Measurements from ENCODE around the gene SDF2.
"Not testable (repeated sequence)": the region's sequence is repeated elsewhere in the genome, so short reads cannot be mapped to it uniquely, and the experiment has no call there.

Gene SDF2

GRCh38 chr17:28685366-28685765 lies 23.7 kb upstream of the SDF2 start:
- no peak for DNase-seq (ENCODE audit: low read depth in 2 of 2, low spot score in 1 of 2)

GRCh38 chr17:28684963-28685362 lies 23.3 kb upstream of the SDF2 start:
- no peak for DNase-seq (ENCODE audit: low read depth in 2 of 2, low spot score in 1 of 2)

- DNase-seq (ENCODE audit: low read depth in 2 of 2, low spot score in 1 of 2): no peak
These were observed 20.9 kb upstream of the SDF2 start for GRCh38 chr17:28682655-28683054.

GRCh38 chr17:28675980-28676379 lies 14.3 kb upstream of the SDF2 start:
- no peak for DNase-seq (ENCODE audit: low read depth in 2 of 2, low spot score in 1 of 2)

- no peak for DNase-seq (ENCODE audit: low read depth in 2 of 2, low spot score in 1 of 2)
These were observed 13.8 kb upstream of the SDF2 start for GRCh38 chr17:28675490-28675889.

- no peak for DNase-seq (ENCODE audit: low read depth in 2 of 2, low spot score in 1 of 2)
These were observed 8.2 kb upstream of the SDF2 start for GRCh38 chr17:28669918-28670317.

- DNase-seq (ENCODE audit: low read depth in 2 of 2, low spot score in 1 of 2): no peak
These were observed 6.2 kb upstream of the SDF2 start for GRCh38 chr17:28667870-28668269.

GRCh38 chr17:28665994-28666393 lies 4.3 kb upstream of the SDF2 start:
- no peak for DNase-seq (ENCODE audit: low read depth in 2 of 2, low spot score in 1 of 2)

- no peak for DNase-seq (ENCODE audit: low read depth in 2 of 2, low spot score in 1 of 2)
These were observed 2.0 kb upstream of the SDF2 start for GRCh38 chr17:28663723-28664122.

- no peak for DNase-seq (ENCODE audit: low read depth in 2 of 2, low spot score in 1 of 2)
These were observed 772 bp upstream of the SDF2 start for GRCh38 chr17:28662527-28662829.

GRCh38 chr17:28659497-28659881 lies 2.2 kb downstream of the SDF2 start:
- DNase-seq (ENCODE audit: low read depth in 2 of 2, low spot score in 1 of 2): not testable (repeated sequence)

GRCh38 chr17:28658766-28659496 lies 2.8 kb downstream of the SDF2 start:
- not testable (repeated sequence) for DNase-seq (ENCODE audit: low read depth in 2 of 2, low spot score in 1 of 2)

- not testable (repeated sequence) for DNase-seq (ENCODE audit: low read depth in 2 of 2, low spot score in 1 of 2)
These were observed 3.4 kb downstream of the SDF2 start for GRCh38 chr17:28658342-28658741.

- DNase-seq (ENCODE audit: low read depth in 2 of 2, low spot score in 1 of 2): no peak
These were observed 4.0 kb downstream of the SDF2 start for GRCh38 chr17:28657756-28658155.

- DNase-seq (ENCODE audit: low read depth in 2 of 2, low spot score in 1 of 2): no peak
These were observed 6.5 kb downstream of the SDF2 start for GRCh38 chr17:28655160-28655559.

GRCh38 chr17:28648698-28649097 lies 13.0 kb downstream of the SDF2 start:
- no peak for DNase-seq (ENCODE audit: low read depth in 2 of 2, low spot score in 1 of 2)

GRCh38 chr17:28646039-28646754 lies 15.5 kb downstream of the SDF2 start:
- no peak for DNase-seq (ENCODE audit: low read depth in 2 of 2, low spot score in 1 of 2)

- no peak for DNase-seq (ENCODE audit: low read depth in 2 of 2, low spot score in 1 of 2)
These were observed 16.1 kb downstream of the SDF2 start for GRCh38 chr17:28645576-28645939.

- DNase-seq (ENCODE audit: low read depth in 2 of 2, low spot score in 1 of 2): peak; percentile 89 to 91
These were observed 16.7 kb downstream of the SDF2 start, which contains the start of gene BLTP2 for GRCh38 chr17:28644787-28645575. BLTP2 (minus strand) TSS chr17:28645158; CDS start chr17:28645056, 102 bp downstream.

- DNase-seq (ENCODE audit: low read depth in 2 of 2, low spot score in 1 of 2): no peak
These were observed 17.5 kb downstream of the SDF2 start for GRCh38 chr17:28643983-28644786.

GRCh38 chr17:28641579-28641978 lies 20.1 kb downstream of the SDF2 start:
- no peak for DNase-seq (ENCODE audit: low read depth in 2 of 2, low spot score in 1 of 2)
